ENCODE data around the gene ANKRD61. TPM values are rescaled to one million over a fixed set of nuclear protein-coding genes. Genes with fewer than 3 reads are reported as not detected.

Gene ANKRD61
- total RNA-seq, 2 donors from 2014 or later: not detected

DNA sequence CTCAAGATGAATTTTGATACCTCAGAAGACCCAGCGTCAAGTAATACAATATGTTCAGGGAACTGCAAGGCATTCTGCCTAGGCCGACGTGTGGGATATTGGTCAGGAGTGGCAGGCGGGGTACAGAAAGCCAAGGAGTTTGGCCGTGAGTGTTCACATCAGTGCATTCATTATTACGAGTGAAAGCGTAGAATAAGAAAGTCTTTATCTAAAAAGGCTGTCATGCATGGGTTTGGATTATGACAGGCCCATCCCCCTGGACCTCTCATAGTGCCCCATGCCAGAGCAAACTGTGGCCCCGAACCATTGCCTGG is 14.6 kb upstream of the ANKRD61 start:
- no peaks in the 10 kb centered on the region for H3K4me1 ChIP-seq (ENCODE audit: control insufficient read depth, insufficient read depth, low read length)
- 95% methylated on average over 4 to 8 of the region's 8 CpGs for WGBS, 2 experiments (ENCODE audit: insufficient coverage in 1 of 2, insufficient read length in 1 of 2)
- Mint-ChIP-seq H3K27me3 (ENCODE audit: insufficient read depth) (no peaks in the 10 kb centered on the region), H3K36me3 (ENCODE audit: low read depth) (peaks cover 73% of the 10 kb centered on the region), H3K9me3 (no peaks in the 10 kb centered on the region), H3K27ac (peak overlapping the region; percentile 38), H3K4me3 (no peak overlapping the region), H3K4me1 (peaks cover 14% of the 10 kb centered on the region)
- H3K9me3 ChIP-seq (ENCODE audit: control insufficient read depth, low read length): no peaks in the 10 kb centered on the region
- H3K9ac ChIP-seq (ENCODE audit: extremely low read depth, low read length, poor library complexity, severe bottlenecking): no peak overlapping the region
- TF ChIP-seq, protein P1, sequence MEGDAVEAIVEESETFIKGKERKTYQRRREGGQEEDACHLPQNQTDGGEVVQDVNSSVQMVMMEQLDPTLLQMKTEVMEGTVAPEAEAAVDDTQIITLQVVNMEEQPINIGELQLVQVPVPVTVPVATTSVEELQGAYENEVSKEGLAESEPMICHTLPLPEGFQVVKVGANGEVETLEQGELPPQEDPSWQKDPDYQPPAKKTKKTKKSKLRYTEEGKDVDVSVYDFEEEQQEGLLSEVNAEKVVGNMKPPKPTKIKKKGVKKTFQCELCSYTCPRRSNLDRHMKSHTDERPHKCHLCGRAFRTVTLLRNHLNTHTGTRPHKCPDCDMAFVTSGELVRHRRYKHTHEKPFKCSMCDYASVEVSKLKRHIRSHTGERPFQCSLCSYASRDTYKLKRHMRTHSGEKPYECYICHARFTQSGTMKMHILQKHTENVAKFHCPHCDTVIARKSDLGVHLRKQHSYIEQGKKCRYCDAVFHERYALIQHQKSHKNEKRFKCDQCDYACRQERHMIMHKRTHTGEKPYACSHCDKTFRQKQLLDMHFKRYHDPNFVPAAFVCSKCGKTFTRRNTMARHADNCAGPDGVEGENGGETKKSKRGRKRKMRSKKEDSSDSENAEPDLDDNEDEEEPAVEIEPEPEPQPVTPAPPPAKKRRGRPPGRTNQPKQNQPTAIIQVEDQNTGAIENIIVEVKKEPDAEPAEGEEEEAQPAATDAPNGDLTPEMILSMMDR (conservative IDR thresholded peaks at IDR 0.05): no peak
- no peak overlapping the region for H3K4me3 ChIP-seq (ENCODE audit: low read length)
- H3K27me3 ChIP-seq (ENCODE audit: control insufficient read depth, insufficient read depth, low read length, poor library complexity, severe bottlenecking): no peaks in the 10 kb centered on the region
- peaks cover 70% of the 10 kb centered on the region for H3K36me3 ChIP-seq (ENCODE audit: control insufficient read depth, insufficient read depth, low read length)
- no peak for DNase-seq
- H3K27ac ChIP-seq (ENCODE audit: low read depth, low read length): no peak overlapping the region

DNA sequence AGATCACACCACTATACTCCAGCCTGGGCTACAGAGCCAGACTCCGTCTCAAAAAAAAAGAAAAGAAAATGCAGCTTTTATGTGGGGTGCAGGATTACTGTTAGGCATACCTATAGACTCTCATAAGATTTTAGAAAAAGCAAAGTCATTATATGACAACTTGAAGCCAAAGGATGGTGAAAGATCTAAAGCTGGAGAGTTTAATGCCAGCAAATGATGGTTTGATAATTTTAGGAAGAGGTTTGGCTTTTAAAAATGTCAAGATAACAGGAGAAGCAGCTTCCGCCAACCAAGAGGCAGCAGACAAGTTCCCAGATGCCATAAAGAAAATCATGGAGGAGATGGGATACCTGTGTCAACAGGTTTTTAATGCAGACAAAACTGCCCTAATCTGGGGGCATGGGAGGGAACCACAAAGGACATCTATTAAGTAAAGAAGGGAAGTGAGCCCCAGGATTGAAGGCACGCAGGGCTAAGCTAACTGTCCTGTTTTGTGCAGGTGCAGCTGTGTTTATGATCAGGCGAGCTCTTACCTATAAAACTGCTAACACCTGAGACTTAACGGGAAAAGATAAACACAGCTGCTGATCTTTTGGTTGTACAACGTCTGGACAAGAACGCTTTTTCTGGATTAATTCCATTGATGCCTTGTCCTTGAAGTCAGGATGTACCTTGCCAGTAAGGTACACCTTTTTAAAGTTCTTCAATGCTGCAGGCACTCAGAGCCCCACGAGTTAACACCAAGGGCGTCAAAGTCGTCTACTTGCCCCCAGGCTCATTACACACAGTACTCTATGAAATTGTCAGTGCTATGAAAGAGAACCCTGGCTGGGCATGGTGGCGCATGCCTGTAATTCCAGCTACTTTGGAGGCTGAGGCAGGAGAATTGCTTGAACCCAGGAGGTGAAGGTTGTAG is 10.5 kb upstream of the ANKRD61 start:
- H3K4me1 Mint-ChIP-seq: no peaks in the 10 kb centered on the region
- TF ChIP-seq, protein P1 (conservative IDR thresholded peaks at IDR 0.05): no peak
- Histone ChIP-seq H3K4me3 (ENCODE audit: low read length) (no peak overlapping the region), H3K27ac (ENCODE audit: low read depth, low read length) (no peak overlapping the region), H3K27me3 (ENCODE audit: control insufficient read depth, insufficient read depth, low read length, poor library complexity, severe bottlenecking) (no peaks in the 10 kb centered on the region), H3K9me3 (ENCODE audit: control insufficient read depth, low read length) (no peaks in the 10 kb centered on the region), H3K9ac (ENCODE audit: extremely low read depth, low read length, poor library complexity, severe bottlenecking) (no peak overlapping the region), H3K36me3 (ENCODE audit: control insufficient read depth, insufficient read depth, low read length) (peaks cover 93% of the 10 kb centered on the region), H3K4me1 (ENCODE audit: control insufficient read depth, insufficient read depth, low read length) (no peaks in the 10 kb centered on the region)
- no peaks in the 10 kb centered on the region for H3K9me3 Mint-ChIP-seq
- H3K27me3 Mint-ChIP-seq (ENCODE audit: insufficient read depth): no peaks in the 10 kb centered on the region
- peaks cover 91% of the 10 kb centered on the region for H3K36me3 Mint-ChIP-seq (ENCODE audit: low read depth)
- H3K27ac Mint-ChIP-seq: peak overlapping the region; percentile 27
- WGBS, 2 experiments (ENCODE audit: insufficient coverage in 1 of 2, insufficient read length in 1 of 2): 95 to 97% methylated on average over 9 to 11 of the region's 11 CpGs
- DNase-seq: no peak
- H3K4me3 Mint-ChIP-seq: no peak overlapping the region

DNA sequence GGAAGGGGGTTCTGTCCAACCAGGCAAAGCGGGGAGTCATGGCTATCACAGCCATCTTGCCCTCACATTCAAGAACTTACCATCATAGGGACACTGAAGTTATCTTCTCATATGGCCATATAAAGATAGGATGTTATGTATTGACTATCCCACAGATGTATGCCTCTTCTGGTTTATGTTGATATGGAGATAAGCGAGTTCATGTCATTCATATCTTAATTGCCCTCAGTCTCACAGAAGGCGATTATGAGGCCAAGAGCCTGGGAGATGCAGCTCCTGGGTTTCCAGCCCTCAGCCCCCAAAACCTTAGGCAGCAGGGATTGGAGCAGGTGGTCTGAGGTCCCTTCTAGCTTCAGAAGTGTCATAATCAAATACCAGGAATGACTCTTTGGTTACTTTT is 8.5 kb upstream of the ANKRD61 start:
- H3K4me1 ChIP-seq (ENCODE audit: control insufficient read depth, insufficient read depth, low read length): no peaks in the 10 kb centered on the region
- H3K36me3 Mint-ChIP-seq (ENCODE audit: low read depth): peaks cover 94% of the 10 kb centered on the region
- TF ChIP-seq, protein P1 (conservative IDR thresholded peaks at IDR 0.05): no peak
- H3K27ac Mint-ChIP-seq: no peak overlapping the region
- H3K4me3 Mint-ChIP-seq: no peak overlapping the region
- H3K9ac ChIP-seq (ENCODE audit: extremely low read depth, low read length, poor library complexity, severe bottlenecking): no peak overlapping the region
- no peaks in the 10 kb centered on the region for H3K27me3 Mint-ChIP-seq (ENCODE audit: insufficient read depth)
- 94 to 100% methylated on average over 1 to 3 of the region's 3 CpGs for WGBS, 2 experiments (ENCODE audit: insufficient coverage in 1 of 2, insufficient read length in 1 of 2)
- no peaks in the 10 kb centered on the region for H3K27me3 ChIP-seq (ENCODE audit: control insufficient read depth, insufficient read depth, low read length, poor library complexity, severe bottlenecking)
- peaks cover 93% of the 10 kb centered on the region for H3K36me3 ChIP-seq (ENCODE audit: control insufficient read depth, insufficient read depth, low read length)
- no peaks in the 10 kb centered on the region for H3K4me1 Mint-ChIP-seq
- H3K9me3 Mint-ChIP-seq: no peaks in the 10 kb centered on the region
- no peak for DNase-seq
- no peak overlapping the region for H3K27ac ChIP-seq (ENCODE audit: low read depth, low read length)
- H3K9me3 ChIP-seq (ENCODE audit: control insufficient read depth, low read length): no peaks in the 10 kb centered on the region
- H3K4me3 ChIP-seq (ENCODE audit: low read length): no peak overlapping the region

Data from endodermal cell (in vitro differentiated cells).